WTC11 (cell line): ENCODE data around the gene ACSF3. TPM values are rescaled to one million over a fixed set of nuclear protein-coding genes. Genes with fewer than 3 reads are reported as not detected.

Experiments used
- ATAC-seq: fragments of 200-7000 bp; cut with Tn5 transposase; 2 replicates; pipeline ENCODE4 v1.10.0; 2021; ENCODE audit warnings: mild to moderate bottlenecking, moderate library complexity
- CTCF ChIA-PET: fragments of 300-600 bp; sonication (Branson Sonifier 250); formaldehyde crosslinking; loops from one replicate; lab custom pipeline; 2021; ENCODE audit warnings: antibody characterized with exemption; lab: Charles Lee
- POLR2A ChIA-PET: fragments of 350-600 bp; sonication (Branson Sonifier 250); formaldehyde crosslinking; loops from one replicate; lab custom pipeline; 2021; ENCODE audit warnings: antibody characterized with exemption; lab: Charles Lee
- DNase-seq: peaks from one replicate; pipeline ENCODE4 v3.0.0; 2021; ENCODE audit warnings: low spot score
- H3K27ac Mint-ChIP-seq: 2 replicates; pipeline ENCODE4 v1.8.0; 2021; ENCODE audit warnings: mixed read lengths
- H3K27me3 Mint-ChIP-seq: 2 replicates; pipeline ENCODE4 v1.8.0; 2021; ENCODE audit warnings: low read depth, mild to moderate bottlenecking, moderate library complexity, mixed read lengths
- H3K36me3 Mint-ChIP-seq: 2 replicates; pipeline ENCODE4 v1.8.0; 2021; ENCODE audit warnings: mixed read lengths
- H3K4me1 Mint-ChIP-seq: 2 replicates; pipeline ENCODE4 v1.8.0; 2022; ENCODE audit warnings: mixed read lengths
- H3K4me3 Mint-ChIP-seq: 2 replicates; pipeline ENCODE4 v1.8.0; 2021; ENCODE audit warnings: mild to moderate bottlenecking, moderate library complexity, mixed read lengths
- H3K9me3 Mint-ChIP-seq: 2 replicates; pipeline ENCODE4 v1.8.0; 2021; ENCODE audit warnings: mixed read lengths
- CBFB ChIP-seq: sonication (generic); formaldehyde crosslinking; IDR thresholded peaks from 2 replicates; pipeline ENCODE4 v1.8.1; 2022; ENCODE audit warnings: mild to moderate bottlenecking, low read depth, missing genetic modification reagents
- CREB1 ChIP-seq: sonication (generic); formaldehyde crosslinking; IDR thresholded peaks from 2 replicates; pipeline ENCODE4 v1.8.0; 2023; ENCODE audit warnings: mild to moderate bottlenecking, missing genetic modification reagents
- CTCF ChIP-seq: fragments of 200-600 bp; IDR thresholded peaks from 2 replicates; pipeline ENCODE4 v1.8.0; 2022; ENCODE audit warnings: antibody characterized with exemption
- ELF4 ChIP-seq: sonication (generic); formaldehyde crosslinking; IDR thresholded peaks from 2 replicates; pipeline ENCODE4 v1.8.1; 2022; ENCODE audit warnings: low read depth, mild to moderate bottlenecking, moderate library complexity, missing genetic modification reagents
- ERG ChIP-seq: fragments of 250-450 bp; sonication (Bioruptor Pico); IDR thresholded peaks from 2 replicates; pipeline ENCODE4 v1.8.0; 2021; ENCODE audit warnings: mild to moderate bottlenecking
- FOXK1 ChIP-seq: sonication (generic); formaldehyde crosslinking; IDR thresholded peaks from 2 replicates; pipeline ENCODE4 v1.8.0; 2022; ENCODE audit warnings: mild to moderate bottlenecking, moderate library complexity, missing genetic modification reagents
- HMGA2 ChIP-seq: fragments of 250-450 bp; sonication (Bioruptor Pico); IDR thresholded peaks from 2 replicates; pipeline ENCODE4 v1.4.0; 2021; ENCODE audit warnings: mild to moderate bottlenecking, moderate library complexity
- KAT7 ChIP-seq: sonication (generic); formaldehyde crosslinking; IDR thresholded peaks from 2 replicates; pipeline ENCODE4 v1.8.1; 2023; ENCODE audit warnings: missing genetic modification reagents, mild to moderate bottlenecking, borderline replicate concordance
- NR2C2 ChIP-seq: sonication (generic); formaldehyde crosslinking; IDR thresholded peaks from 2 replicates; pipeline ENCODE4 v1.8.0; 2022; ENCODE audit warnings: mild to moderate bottlenecking, missing genetic modification reagents
- SMAD3 ChIP-seq: sonication (generic); formaldehyde crosslinking; IDR thresholded peaks from 2 replicates; pipeline ENCODE4 v1.8.0; 2022; ENCODE audit warnings: missing genetic modification reagents, mild to moderate bottlenecking, borderline replicate concordance
- SOX15 ChIP-seq: fragments of 250-450 bp; sonication (Bioruptor Pico); IDR thresholded peaks from 2 replicates; pipeline ENCODE4 v1.9.0; 2021; ENCODE audit warnings: mild to moderate bottlenecking
- TEAD1 ChIP-seq: sonication (generic); formaldehyde crosslinking; IDR thresholded peaks from 2 replicates; pipeline ENCODE4 v1.8.0; 2022; ENCODE audit warnings: mild to moderate bottlenecking, missing genetic modification reagents
- USF1 ChIP-seq: sonication (generic); formaldehyde crosslinking; IDR thresholded peaks from 2 replicates; pipeline ENCODE4 v1.8.0; 2022; ENCODE audit warnings: mild to moderate bottlenecking, missing genetic modification reagents
- ZNF219 ChIP-seq: sonication (generic); formaldehyde crosslinking; IDR thresholded peaks from 2 replicates; pipeline ENCODE4 v1.8.0; 2023; ENCODE audit warnings: missing genetic modification reagents, mild to moderate bottlenecking, borderline replicate concordance
- ZNF317 ChIP-seq: sonication (generic); formaldehyde crosslinking; IDR thresholded peaks from 2 replicates; pipeline ENCODE4 v1.8.1; 2023; ENCODE audit warnings: low read depth, mild to moderate bottlenecking, moderate library complexity, missing genetic modification reagents, borderline replicate concordance
- ZNF671 ChIP-seq: fragments of 250-450 bp; sonication (Bioruptor Pico); IDR thresholded peaks from 2 replicates; pipeline ENCODE4 v1.8.0; 2021; ENCODE audit warnings: mild to moderate bottlenecking
- total RNA-seq: library from RNA; stranded (reverse); gene quantifications from 3 replicates; pipeline ENCODE4 v1.2.3, GENCODE V29; 2021
- TF ChIP-seq, protein P1 (sequence below): sonication (generic); formaldehyde crosslinking; IDR thresholded peaks from 2 replicates; pipeline ENCODE4 v1.8.0; 2022; ENCODE audit warnings: mild to moderate bottlenecking, missing genetic modification reagents
- TF ChIP-seq, protein P2 (sequence below): sonication (generic); formaldehyde crosslinking; IDR thresholded peaks from 2 replicates; pipeline ENCODE4 v1.8.1; 2023; ENCODE audit warnings: mild to moderate bottlenecking, missing genetic modification reagents
- TF ChIP-seq, protein P3 (sequence below): sonication (generic); formaldehyde crosslinking; IDR thresholded peaks from 2 replicates; pipeline ENCODE4 v1.8.0; 2022; ENCODE audit warnings: mild to moderate bottlenecking, missing genetic modification reagents
- TF ChIP-seq, protein P4 (sequence below): sonication (generic); formaldehyde crosslinking; IDR thresholded peaks from 2 replicates; pipeline ENCODE4 v1.8.1; 2023; ENCODE audit warnings: mild to moderate bottlenecking, missing genetic modification reagents, moderate library complexity

ACSF3 gene
- total RNA-seq, 1 experiment from 2014 or later: 22.9 TPM

DNA sequence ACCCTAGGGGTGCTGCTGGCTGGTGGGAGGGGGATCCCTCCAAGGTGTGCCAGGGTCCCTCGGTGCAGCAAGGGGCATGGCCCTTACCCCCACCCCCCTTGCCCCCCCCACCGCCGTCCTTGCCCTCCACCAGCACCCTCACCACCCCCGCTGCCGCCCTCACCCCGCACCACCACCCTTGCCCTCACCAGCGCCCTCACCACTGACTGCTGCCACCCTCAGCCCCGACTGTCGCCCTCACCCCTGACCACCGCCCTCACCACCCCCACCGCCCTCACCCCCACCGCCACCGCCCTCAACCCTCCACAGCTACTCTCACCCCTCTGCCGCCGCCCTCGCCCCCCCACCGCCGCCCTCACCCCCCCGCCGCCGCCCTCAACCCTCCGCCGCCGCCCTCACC is 23.1 kb upstream of the ACSF3 start (continued):
- TF ChIP-seq NR2C2 (CRISPR knock-in tag) (no peak), KAT7 (CRISPR knock-in tag) (no peak), ZNF219 (no peak), TEAD1 (CRISPR knock-in tag) (no peak), SMAD3 (CRISPR knock-in tag) (no peak), CREB1 (CRISPR knock-in tag) (no peak)
- TF ChIP-seq, protein P1, sequence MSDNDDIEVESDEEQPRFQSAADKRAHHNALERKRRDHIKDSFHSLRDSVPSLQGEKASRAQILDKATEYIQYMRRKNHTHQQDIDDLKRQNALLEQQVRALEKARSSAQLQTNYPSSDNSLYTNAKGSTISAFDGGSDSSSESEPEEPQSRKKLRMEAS: no peak
- TF ChIP-seq, all 79 proteins: peak for 0

- POLR2A ChIA-PET: no interaction called here
- Mint-ChIP-seq H3K9me3 (peaks cover 22% of the 10 kb centered on the region), H3K4me3 (no peak overlapping the region), H3K4me1 (no peaks in the 10 kb centered on the region), H3K36me3 (peaks cover 23% of the 10 kb centered on the region), H3K27ac (no peak overlapping the region), H3K27me3 (peaks cover 3% of the 10 kb centered on the region; the same call in 1 of the 2 replicates)
- ATAC-seq (no peak), DNase-seq (no peak)
- CTCF ChIA-PET: interaction anchor here (0.6 to 1.6 kb wide), 3 partner anchors 95 to 392 kb away, joined by 3 read pairs; no protein-coding TSS in a partner anchor
- TF ChIP-seq HMGA2 (CRISPR knock-in tag) (no peak), ELF4 (CRISPR knock-in tag) (no peak), USF1 (CRISPR knock-in tag) (no peak), FOXK1 (CRISPR knock-in tag) (no peak), CTCF (no peak), ZNF219 (no peak)
- TF ChIP-seq, protein P2, sequence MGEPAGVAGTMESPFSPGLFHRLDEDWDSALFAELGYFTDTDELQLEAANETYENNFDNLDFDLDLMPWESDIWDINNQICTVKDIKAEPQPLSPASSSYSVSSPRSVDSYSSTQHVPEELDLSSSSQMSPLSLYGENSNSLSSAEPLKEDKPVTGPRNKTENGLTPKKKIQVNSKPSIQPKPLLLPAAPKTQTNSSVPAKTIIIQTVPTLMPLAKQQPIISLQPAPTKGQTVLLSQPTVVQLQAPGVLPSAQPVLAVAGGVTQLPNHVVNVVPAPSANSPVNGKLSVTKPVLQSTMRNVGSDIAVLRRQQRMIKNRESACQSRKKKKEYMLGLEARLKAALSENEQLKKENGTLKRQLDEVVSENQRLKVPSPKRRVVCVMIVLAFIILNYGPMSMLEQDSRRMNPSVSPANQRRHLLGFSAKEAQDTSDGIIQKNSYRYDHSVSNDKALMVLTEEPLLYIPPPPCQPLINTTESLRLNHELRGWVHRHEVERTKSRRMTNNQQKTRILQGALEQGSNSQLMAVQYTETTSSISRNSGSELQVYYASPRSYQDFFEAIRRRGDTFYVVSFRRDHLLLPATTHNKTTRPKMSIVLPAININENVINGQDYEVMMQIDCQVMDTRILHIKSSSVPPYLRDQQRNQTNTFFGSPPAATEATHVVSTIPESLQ (CRISPR knock-in tag): no peak
- TF ChIP-seq, protein P3, sequence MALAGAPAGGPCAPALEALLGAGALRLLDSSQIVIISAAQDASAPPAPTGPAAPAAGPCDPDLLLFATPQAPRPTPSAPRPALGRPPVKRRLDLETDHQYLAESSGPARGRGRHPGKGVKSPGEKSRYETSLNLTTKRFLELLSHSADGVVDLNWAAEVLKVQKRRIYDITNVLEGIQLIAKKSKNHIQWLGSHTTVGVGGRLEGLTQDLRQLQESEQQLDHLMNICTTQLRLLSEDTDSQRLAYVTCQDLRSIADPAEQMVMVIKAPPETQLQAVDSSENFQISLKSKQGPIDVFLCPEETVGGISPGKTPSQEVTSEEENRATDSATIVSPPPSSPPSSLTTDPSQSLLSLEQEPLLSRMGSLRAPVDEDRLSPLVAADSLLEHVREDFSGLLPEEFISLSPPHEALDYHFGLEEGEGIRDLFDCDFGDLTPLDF (CRISPR knock-in tag): no peak
Measured at GRCh38 chr16:89071686-89072547, 21.7 kb upstream of the ACSF3 start.

- ChIA-PET CTCF (interaction anchor here (0.6 to 1.6 kb wide), 2 partner anchors 76 to 95 kb away, joined by 3 read pairs; no protein-coding TSS in a partner anchor), POLR2A (interaction anchor here (0.6 kb wide), 1 partner anchor 34 kb away, joined by 3 read pairs; no protein-coding TSS in a partner anchor)
- peaks cover 3% of the 10 kb centered on the region; the same call in 1 of the 2 replicates for H3K27me3 Mint-ChIP-seq
- no peak overlapping the region for H3K4me3 Mint-ChIP-seq
- peaks cover 22% of the 10 kb centered on the region for H3K9me3 Mint-ChIP-seq
- TF ChIP-seq CBFB (no peak), ZNF317 (CRISPR knock-in tag) (no peak), SOX15 (CRISPR knock-in tag) (no peak), ERG (no peak), ZNF671 (no peak)
- TF ChIP-seq, protein P4, sequence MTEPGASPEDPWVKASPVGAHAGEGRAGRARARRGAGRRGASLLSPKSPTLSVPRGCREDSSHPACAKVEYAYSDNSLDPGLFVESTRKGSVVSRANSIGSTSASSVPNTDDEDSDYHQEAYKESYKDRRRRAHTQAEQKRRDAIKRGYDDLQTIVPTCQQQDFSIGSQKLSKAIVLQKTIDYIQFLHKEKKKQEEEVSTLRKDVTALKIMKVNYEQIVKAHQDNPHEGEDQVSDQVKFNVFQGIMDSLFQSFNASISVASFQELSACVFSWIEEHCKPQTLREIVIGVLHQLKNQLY (CRISPR knock-in tag): no peak
- peaks cover 23% of the 10 kb centered on the region for H3K36me3 Mint-ChIP-seq
- ATAC-seq: no peak
- no peak overlapping the region for H3K27ac Mint-ChIP-seq
- no peaks in the 10 kb centered on the region for H3K4me1 Mint-ChIP-seq
- no peak for DNase-seq
Measured at GRCh38 chr16:89072548-89073130, 21.0 kb upstream of the ACSF3 start.
